ENCODE results near the gene SPRR2F.
"Not testable (repeated sequence)": the region's sequence is repeated elsewhere in the genome, so short reads cannot be mapped to it uniquely, and the experiment has no call there.

SPRR2F gene, protein sequence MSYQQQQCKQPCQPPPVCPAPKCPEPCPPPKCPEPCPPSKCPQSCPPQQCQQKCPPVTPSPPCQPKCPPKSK

DNA sequence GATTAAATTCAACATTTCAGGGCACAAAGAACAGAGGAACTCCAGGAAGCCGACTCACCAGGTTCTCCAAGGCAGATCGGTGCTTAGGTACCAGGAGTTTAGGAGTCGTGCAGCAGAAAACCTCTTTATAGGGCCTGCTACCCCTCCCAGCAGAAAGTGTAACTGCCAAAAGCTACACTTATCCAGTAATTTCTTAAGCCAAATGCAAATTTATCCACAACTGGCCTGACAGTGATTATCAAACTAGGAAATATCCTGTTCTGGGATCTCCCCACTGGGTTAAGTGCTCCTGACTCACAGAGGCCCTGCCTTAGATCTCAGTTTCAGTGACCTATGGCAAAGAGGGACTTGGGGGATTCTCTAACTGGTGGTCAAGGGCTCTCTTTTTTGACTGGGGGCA, at the start of gene SPRR2F:
TSS of gene SPRR2F (minus strand) at position 101 of the 400 bp plus-strand sequence. CDS start 783 bp downstream, outside the sequence.
- no peak for DNase-seq

- DNase-seq: no peak
Measured at GRCh38 chr1:153155541-153155940, 42.2 kb upstream of the SPRR2F start.

DNA sequence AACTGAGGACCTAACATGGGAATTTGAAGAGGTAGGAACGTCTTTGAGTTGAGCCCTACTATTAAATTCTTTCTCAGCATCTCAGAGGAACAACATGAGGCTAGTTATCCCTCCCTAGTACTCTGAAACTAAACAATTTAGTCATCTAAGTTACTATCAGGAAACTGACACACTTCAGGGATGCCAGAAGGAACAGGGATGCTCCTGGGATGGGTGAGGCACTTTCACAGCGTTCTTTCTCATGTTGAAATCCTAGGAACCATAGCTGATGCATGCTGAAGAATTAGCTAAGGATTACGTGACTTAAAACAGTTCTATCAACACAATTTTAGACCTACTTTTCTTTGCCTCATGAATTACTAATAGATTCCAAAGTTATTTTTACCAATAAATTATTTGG, 39.2 kb upstream of the SPRR2F start:
- no peak for DNase-seq

- no peak for DNase-seq
Measured at GRCh38 chr1:153150846-153151245, 37.5 kb upstream of the SPRR2F start, which contains the start of gene SPRR2G. Gene SPRR2G, minus strand, starts transcription at chr1:153150890. Its CDS starts 780 bp downstream, at chr1:153150110.

DNA sequence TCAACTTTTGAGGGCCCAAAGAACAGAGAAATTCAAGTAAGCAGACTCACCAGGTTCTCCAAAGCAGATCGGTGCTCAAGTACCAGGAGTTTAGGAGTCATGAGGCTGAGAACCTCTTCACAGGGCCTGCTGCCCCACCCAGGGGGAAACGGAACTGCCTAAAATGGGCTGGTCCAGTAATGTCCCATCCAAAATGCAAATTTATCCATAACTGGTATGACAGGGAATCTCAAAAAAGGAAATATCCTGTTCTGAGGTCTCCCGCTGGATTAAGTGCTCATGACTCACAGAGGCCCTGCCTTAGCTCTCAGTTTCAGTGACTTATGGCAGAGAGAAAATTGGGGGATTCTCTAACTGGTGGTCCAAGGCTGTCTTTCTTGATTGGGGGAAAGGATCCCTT, 28.1 kb upstream of the SPRR2F start:
- DNase-seq: no peak

DNA sequence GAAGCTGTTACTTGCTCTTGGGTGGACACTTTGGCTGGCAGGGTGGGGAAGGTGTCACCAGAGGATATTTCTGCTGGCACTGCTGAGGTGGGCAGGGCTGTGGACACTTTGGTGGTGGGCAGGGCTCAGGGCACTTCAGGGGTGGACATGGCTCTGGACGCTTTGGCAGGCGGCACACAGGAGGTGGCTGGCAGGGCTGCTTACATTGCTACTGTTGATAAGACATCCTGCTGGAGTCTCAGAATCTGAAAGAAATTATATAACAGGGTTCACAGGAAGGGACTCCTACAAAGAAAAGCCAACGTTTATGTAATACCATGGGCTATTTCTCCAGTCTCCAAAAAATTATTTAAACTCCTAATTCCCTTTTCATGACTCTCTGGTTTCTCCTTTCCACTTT, 27.2 kb upstream of the SPRR2F start:
- no peak for DNase-seq

GRCh38 chr1:153133743-153134142, 20.4 kb upstream of the SPRR2F start:
- DNase-seq: no peak

GRCh38 chr1:153133267-153133666, 20.0 kb upstream of the SPRR2F start:
- no peak for DNase-seq

DNA sequence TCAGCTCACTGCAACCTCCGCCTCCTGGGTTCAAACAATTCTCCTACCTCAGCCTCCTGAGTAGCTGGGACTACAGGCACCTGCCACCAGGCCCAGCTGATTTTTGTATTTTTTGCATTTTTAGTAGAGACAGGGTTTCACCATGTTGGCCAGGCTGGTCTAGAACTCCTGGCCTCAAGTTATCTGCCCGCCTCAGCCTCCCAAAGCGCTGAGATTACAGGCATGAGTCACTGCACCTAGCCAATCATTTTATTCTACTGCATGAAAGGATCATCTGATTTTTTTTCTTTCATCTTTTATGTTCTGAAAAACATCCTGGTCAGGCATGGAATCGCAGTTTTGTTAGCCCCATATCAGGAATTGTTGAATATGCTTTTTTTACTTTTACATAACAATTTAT, 15.4 kb upstream of the SPRR2F start:
- DNase-seq: not testable (repeated sequence)

- no peak for DNase-seq
Measured at GRCh38 chr1:153127296-153127695, 14.0 kb upstream of the SPRR2F start.

- no peak for DNase-seq
Measured at GRCh38 chr1:153125536-153125935, 12.2 kb upstream of the SPRR2F start.

- DNase-seq: not testable (repeated sequence)
Measured at GRCh38 chr1:153123793-153124192, 10.5 kb upstream of the SPRR2F start.

DNA sequence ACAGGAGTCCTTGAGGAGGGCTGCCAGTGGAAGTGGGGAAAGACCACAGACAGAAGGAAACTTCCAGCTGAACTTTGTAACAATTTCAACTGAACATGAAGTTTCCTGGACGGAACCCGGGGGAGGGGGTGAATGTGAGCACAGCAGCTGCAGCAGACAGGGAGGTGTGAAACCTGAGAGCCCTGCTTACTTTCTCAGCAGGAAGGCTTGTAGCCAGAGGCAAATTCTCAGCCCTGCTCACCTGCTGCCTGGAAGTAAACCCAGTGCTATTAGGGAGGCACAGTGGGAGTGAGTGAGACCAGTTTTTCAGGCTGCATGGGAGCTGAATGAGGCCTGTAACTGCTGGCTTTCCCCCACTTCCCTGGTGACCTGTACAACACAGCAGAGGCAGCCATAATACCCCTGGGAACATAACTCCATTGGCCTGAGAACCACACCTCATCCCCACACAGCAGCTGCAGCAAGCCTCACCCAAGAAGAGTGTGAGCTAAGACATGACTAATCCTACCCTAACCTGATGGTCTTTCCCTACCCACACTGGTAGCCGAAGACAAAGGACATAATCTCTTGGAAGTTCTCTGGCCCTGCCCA, 9.6 kb upstream of the SPRR2F start:
- DNase-seq: no peak

GRCh38 chr1:153120945-153121344, 7.6 kb upstream of the SPRR2F start:
- DNase-seq: no peak

- DNase-seq: no peak
Measured at GRCh38 chr1:153119491-153119971, 6.2 kb upstream of the SPRR2F start.

GRCh38 chr1:153115264-153115663, 1.9 kb upstream of the SPRR2F start:
- DNase-seq: not testable (repeated sequence)

DNA sequence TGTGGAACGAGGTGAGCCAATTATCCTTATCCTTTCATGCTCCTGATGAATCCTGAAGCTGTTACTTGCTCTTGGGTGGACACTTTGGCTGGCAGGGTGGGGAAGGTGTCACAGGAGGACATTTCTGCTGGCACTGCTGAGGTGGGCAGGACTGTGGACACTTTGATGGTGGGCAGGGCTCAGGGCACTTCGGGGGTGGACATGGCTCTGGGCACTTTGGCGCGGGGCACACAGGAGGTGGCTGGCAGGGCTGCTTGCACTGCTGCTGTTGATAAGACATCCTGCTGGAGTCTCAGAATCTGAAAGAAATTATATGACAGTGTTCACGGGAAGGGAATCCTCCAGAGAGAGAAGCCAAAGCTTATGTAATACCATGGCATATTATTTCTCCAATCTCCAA, 862 bp downstream of the SPRR2F start:
- not testable (repeated sequence) for DNase-seq

DNA sequence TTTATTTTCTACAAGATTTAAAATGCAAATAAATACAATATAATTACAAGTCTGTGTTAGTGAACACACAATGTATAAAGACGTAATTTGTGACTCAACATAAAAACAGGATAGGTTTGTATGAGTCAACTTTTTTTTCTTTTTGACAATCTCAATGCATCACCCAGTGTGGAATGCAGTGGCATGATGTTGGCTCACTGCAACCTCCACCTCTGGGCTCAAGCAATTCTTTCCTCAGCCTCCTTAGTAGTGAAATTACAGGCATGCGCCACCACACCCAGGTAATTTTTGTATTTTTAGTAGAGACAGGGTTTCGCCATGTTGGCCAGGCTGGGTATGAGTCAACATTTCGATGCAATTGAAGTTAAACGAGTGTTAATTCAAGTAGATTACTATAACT, 13.1 kb downstream of the SPRR2F start:
- DNase-seq: no peak

GRCh38 chr1:153099461-153100045, 13.8 kb downstream of the SPRR2F start:
- no peak for DNase-seq

GRCh38 chr1:153095764-153096163, 17.6 kb downstream of the SPRR2F start:
- DNase-seq: no peak

- DNase-seq: no peak
Measured at GRCh38 chr1:153094426-153094825, 18.9 kb downstream of the SPRR2F start, which contains the start of gene SPRR2E. Gene SPRR2E, minus strand, starts transcription at chr1:153094526. Its CDS starts 775 bp downstream, at chr1:153093751.

DNA sequence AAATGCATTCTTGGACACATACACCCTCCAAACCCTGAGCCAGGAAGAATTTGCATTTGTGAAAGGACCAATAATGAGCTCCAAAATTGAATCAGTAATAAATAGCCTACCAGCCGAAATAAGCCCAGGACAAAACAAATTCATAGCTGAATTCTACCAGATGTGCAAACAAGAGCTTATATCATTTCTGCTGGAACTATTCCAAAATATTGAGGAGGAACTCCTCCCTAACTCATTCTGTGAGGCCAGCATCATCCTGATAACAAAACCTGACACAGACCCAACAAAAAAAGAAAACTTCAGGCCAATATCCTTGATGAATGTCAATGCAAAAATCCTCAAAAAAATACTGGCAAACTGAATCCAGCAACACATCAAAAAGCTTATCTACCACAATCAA, 25.7 kb downstream of the SPRR2F start:
- no peak for DNase-seq

DNA sequence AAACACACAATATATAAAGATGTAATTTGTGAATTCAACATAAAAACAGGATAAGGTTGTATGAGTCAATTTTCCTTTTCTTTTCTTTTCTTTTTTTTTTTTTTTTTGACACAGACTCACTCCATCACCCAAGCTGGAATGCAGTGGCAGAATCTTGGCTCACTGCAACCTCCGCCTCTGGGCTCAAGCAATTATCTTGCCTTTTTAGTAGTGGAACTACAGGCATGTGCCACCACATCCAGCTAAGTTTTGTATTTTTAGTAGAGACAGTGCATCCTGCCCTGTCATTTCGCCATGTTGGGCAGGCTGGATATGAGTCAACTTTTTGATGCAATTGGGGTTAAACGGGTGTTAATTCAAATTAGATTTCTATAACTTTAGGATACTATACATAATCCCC, 31.6 kb downstream of the SPRR2F start:
- DNase-seq: no peak

Measured in CD4-positive, alpha-beta T cell treated with Interleukin-12 subunit alpha and Interleukin-12 subunit beta, for 1 hour (primary cell).